Hematopoietic multipotent progenitor cell treated with erythropoietin and hydrocortisone succinate and interleukin-3 and kit ligand, for 17 days (in vitro differentiated cells): ENCODE data around the gene LARP4.
"Not testable (repeated sequence)": the region's sequence is repeated elsewhere in the genome, so short reads cannot be mapped to it uniquely, and the experiment has no call there.

ENCODE experiments used
- DNase-seq: peaks from one replicate; pipeline ENCODE4 v3.0.0-alpha.2; 2015; ENCODE audit warnings: low spot score

Gene LARP4

GRCh38 chr12:50401500-50402081, 906 bp downstream of the LARP4 start:
- peak; percentile 46 for DNase-seq

DNA sequence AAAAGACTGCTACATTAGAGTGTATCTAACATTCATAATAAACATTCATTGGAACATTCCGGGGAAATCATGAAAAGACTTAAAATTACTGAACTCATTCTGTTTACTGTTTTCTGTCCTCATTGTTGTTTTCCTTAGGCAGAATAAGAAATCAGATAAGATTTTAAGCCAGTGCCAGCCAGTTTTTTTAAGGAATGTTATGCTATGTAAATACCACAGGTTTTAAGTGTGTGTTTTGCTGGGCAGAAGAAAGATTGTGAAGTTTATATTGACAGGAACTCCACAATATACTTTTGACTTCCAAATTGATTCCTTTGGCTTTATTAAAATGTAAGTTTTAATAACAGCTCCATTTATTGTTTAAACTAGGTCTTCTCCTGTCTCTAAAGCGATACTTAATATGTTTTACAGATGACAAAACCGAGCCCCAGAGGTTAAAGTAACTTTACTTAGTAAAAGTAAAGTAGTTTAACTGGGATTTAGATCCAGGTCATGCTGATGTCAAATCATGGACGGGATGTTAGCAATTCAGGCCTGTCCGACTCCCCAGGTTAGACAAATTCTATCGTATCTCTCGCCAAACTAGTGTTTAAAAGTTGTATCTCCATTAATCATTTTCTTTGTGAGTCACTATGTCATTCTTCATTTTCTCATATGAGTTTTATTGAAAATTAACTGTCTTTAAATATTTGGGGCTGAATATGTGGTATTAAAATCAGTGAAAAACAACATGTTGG, 1.7 kb downstream of the LARP4 start:
- DNase-seq: peak; percentile 50

DNA sequence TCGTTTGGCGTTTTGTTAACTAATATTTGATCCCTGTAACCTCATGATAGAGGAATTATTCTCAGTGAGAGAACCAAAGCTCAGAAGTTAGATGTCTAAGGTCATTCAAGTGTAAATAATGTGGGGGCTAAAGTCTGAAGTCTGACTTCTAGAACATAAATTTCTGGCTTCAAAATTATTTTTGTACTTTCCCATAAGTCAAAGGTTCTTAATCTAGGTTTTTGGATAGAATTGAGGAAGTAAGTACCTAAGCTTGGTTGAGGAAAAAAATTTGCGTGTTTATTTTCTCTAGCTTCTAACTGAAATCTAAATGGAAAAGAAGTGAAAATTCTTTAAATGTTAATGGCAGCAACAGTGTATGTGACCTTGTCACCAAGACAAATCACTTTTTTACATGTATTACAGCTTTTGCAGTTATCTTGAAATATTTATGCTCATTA, 2.3 kb downstream of the LARP4 start:
- DNase-seq: peak; percentile 15

DNA sequence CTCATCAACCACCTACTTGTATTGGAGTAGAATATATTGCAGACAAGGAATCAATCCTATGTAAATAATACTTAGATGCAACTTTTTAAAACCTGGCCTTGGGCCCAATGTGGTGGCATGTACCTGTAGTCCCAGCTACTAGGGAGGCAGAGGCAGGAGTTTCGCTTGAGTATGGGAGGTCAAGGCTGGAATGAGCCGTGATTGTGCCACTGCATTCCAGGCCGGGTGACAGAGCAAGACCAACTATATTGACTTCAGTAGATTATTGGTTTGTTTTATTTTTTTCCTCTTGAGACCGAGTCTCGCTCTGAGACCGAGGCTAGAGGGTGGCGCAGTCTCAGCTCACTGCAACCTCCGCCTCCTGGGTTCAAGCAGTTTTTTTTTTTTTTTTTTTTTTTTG, 3.6 kb downstream of the LARP4 start:
- DNase-seq: no peak

DNA sequence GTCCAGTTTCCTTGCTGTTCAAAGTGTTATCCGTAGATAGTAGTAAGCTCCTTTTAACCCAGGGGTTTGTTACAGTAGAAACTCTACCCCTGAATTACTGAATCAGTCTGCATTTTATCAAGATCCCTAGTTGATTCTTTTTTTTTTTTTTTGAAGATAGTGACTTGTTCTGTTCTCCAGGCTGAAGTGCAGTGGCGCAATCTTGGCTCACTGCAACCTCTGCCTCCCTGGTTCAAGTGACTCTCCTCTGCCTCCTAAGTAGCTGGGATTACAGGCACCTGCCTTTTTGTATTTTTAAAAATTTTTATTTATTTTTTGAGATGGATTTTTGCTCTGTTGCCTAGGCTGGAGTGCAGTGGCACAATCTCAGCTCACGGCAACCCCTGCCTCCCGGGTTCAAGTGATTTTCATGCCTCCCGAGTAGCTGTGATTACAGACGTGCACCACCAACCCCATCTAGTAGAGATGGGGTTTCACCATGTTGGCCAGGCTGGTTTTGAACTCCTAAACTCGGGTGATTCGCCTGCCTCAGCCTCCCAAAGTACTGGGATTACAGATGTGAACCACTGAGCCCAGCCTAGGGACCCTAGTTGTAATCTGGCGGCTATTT, 10.5 kb downstream of the LARP4 start:
- no peak for DNase-seq

- DNase-seq: no peak
Observed at GRCh38 chr12:50415899-50416479, 15.3 kb downstream of the LARP4 start.

DNA sequence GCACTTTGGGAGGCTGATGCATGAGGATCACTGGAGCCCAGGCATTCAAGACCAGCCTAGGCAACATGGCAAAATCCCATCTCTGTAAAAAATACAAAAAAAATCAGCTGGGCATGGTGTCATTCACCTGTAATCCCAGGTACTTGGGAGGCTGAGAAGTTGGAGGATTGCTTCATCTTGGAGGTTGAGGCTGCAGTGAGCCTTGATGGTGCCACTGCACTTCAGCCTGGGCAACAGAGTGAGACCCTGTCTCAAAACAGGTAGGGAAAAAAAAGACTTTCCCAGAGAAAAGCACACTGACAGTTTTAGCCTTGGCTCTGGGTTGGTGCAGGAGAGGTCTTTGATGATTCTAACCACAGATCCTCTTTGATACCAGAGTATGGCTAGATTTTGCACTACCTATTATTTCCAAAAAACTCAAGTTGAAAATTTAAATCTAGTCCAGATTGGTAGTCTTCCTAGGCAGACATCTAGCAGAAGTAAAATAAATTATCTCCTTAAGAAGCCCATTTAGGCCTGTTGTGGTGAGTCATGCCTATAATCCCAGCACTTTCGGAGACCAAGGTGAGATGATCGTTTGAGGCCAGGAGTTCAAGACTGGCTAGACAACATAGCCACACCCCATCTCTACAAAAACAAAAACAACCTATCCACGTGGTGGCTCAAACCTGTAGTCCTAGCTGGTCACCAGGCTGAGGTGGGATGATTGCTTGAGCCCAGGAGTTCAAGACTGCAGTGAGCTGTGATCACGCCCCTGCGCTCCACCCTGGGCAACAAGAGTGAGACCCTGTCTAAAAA, 18.6 kb downstream of the LARP4 start:
- peak; percentile 3 for DNase-seq

GRCh38 chr12:50422855-50423254, 22.2 kb downstream of the LARP4 start:
- DNase-seq: not testable (repeated sequence)

- not testable (repeated sequence) for DNase-seq
Observed at GRCh38 chr12:50423342-50423741, 22.7 kb downstream of the LARP4 start.

DNA sequence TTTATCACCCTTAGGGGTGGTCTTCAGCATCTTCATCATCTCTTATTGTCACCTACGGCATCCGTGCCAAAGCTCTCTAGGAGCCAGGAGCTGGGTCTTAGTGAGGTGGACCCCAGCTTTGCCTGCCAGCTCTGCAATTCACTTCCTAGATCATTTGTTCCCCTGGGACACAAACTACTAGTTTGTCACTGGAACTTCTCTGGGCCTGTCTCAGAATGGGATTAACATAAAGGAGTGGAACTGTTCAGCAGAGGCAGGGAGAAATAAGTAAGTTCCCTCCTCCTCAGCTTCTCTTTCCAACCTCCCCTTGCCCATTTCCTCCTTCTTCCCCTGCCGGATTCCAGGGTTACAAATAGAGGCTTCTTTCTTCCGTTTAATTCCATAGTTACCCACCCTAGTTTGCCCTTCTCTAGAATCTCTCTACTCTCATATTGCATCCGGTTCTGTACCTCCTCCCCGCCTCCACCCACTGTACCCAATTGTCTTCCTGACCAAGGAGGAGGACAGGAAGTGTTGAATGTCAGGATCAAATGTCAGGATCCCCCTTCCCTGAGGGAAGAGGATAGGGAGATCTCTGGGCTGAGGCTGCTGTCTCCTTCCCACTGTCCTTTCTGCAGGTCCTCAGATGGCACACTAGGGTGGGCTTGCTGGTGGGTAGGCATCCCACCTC, 25.0 kb downstream of the LARP4 start:
- DNase-seq: no peak

DNA sequence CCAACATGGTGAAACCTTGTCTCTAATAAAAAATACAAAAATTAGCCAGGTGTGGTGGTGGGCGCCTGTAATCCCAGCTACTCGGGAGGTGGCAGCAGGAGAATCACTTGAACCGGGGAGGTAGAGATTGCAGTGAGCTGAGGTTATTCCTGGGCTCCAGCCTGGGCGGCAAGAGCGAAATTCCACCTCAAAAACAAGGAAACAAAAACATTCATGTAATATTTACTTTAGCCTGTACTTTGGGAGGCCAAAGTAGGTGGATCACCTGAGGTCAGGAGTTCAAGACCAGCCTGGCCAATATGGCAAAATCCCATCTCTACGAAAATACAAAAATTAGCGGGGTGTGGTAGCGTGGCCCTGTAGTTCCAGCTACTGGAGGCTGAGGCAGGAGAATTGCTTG, 31.0 kb downstream of the LARP4 start:
- not testable (repeated sequence) for DNase-seq

- no peak for DNase-seq
Observed at GRCh38 chr12:50440288-50440687, 39.6 kb downstream of the LARP4 start.

DNA sequence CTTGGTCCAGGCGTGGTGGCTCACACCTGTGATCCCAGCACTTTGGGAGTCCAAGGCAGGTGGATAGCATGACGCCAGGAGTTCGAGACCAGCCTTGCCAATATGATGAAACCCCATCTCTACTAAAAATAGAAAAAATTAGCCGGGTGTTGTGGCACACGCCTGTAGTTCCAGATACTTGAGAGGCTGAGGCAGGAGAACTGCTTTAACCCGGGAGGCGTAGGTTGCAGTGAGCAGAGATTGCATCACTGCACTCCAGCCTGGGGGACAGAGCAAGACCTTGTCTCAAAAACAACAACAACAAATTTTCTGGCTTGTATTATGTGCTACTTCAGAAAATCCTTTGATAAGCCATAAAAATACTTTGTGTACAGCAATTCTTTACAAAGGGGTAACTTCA, 41.1 kb downstream of the LARP4 start:
- DNase-seq: no peak

- no peak for DNase-seq
Observed at GRCh38 chr12:50442178-50442908, 41.7 kb downstream of the LARP4 start.

DNA sequence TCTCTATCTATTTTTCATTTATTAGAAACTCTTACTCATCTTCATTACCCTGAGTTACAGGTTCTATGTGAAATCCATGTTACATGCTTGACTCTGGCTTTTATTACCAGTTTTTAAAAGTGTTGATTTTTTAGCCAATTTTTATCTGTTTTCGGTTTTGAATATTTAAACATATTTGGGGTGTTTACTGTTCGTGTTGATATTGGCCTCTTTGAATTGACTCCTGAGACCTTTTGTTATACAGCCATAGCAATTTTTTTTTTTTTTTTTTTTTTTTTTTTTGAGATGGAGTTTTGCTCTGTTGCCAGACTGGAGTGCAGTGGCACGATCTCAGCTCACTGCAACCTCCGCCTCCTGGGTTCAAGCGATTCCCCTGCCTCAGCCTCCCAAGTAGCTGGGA, 49.0 kb downstream of the LARP4 start:
- not testable (repeated sequence) for DNase-seq

DNA sequence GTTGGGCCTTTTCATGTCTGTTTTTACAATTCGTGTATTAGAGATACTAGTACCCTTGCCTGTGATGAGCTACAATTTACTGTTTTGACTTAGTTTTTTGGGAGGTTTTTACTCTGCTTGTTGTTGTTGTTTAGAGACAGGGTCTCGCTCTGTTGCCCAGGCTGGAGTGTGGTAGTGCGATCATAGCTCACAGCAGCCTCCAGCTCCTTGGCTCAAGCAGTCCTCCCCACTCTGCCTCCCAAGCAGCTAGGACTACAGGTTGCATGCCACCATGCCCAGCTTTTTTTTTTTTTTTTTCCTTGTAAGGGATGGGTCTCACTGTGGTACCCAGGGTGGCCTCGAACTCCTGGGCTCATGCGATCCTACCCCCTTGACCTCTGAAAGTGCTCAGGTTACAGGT, 52.1 kb downstream of the LARP4 start:
- no peak for DNase-seq

DNA sequence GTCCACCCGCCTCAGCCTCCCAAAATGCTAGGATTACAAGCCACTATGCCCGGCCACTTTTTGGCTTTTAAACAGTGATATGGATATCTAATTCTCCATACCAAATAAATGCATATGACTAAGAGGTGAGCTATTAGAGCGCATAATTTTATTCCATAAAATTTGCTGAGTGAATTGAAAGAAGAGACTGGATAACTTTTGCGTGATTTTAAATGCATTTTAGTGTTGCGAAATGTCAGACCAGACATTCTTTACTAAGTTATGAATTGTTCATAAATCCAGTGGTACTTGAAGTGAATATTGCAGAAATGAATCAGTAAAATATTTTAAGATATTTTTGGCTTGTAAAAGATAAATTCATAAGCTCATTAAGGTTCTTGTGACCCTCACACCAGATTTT, 53.2 kb downstream of the LARP4 start:
- DNase-seq: no peak

DNA sequence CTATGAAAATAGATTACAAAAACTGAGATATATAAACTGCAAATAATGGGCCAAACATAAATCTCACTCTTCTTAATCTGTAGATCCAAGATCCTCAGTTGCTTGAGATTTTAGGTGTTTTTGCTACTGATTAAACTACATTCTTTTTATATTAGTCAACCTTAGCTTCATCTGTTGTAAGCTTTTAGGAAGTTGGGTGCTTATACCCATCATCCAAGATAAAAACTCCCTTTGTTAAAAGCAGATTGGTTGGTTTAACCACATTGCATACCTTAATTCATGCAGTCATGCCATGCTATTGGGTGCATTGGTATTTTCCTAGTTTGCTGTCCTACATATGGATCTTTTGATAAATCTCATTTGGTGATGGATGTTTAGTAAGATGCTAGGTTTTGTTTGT, 57.9 kb downstream of the LARP4 start:
- no peak for DNase-seq

GRCh38 chr12:50467439-50467838, 66.8 kb downstream of the LARP4 start:
- DNase-seq: no peak

- DNase-seq: no peak
Observed at GRCh38 chr12:50477241-50477832, 76.7 kb downstream of the LARP4 start.

DNA sequence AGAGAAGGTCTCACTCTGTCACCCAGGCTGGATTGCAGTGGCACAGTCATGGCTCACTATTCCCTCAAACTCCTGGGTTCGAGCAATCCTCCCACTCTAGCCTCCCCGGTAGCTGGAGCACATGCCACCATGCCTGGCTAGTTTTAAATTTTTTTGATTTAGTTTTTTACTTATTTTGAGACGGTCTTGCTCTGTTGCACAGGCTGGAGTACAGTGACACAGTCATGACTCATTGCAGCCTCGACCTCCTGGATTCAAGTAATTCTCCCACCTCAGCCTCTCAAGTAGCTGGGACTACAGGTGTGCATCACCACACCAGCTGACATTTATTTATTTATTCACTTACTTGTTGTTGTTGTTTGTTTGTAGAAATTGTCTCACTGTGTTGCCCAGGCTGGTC, 81.9 kb downstream of the LARP4 start:
- no peak for DNase-seq
